ENCODE data around the gene KRAS.

DNA sequence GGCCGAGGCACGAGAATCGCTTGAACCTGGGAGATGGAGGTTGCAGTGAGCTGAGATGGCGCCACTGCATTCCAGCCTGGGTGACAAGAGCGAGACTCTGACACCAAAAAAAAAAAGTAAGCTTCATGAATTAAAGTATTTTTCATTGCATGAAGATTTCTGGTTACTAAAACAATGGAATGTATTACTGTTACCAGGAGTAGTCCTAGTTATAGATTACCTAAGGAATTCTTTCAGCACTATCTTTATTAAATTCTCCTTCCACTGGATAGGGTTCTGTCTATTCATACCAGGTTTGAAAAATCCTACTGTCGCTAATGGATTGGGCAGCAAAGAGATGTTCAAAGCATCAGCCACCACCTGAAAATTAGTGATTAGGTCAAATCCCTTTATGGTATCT is 43.3 kb downstream of the KRAS start:
- TF ChIP-seq, protein P1, sequence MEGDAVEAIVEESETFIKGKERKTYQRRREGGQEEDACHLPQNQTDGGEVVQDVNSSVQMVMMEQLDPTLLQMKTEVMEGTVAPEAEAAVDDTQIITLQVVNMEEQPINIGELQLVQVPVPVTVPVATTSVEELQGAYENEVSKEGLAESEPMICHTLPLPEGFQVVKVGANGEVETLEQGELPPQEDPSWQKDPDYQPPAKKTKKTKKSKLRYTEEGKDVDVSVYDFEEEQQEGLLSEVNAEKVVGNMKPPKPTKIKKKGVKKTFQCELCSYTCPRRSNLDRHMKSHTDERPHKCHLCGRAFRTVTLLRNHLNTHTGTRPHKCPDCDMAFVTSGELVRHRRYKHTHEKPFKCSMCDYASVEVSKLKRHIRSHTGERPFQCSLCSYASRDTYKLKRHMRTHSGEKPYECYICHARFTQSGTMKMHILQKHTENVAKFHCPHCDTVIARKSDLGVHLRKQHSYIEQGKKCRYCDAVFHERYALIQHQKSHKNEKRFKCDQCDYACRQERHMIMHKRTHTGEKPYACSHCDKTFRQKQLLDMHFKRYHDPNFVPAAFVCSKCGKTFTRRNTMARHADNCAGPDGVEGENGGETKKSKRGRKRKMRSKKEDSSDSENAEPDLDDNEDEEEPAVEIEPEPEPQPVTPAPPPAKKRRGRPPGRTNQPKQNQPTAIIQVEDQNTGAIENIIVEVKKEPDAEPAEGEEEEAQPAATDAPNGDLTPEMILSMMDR (IDR thresholded peaks at IDR 0.05), result no peak
- no peak for TF ChIP-seq POLR2A (IDR thresholded peaks at IDR 0.05)

Data from prostate gland (tissue), 2 donors.